CD4-positive, CD25-positive, alpha-beta regulatory T cell (primary cell): ENCODE measurements around the gene GFRA1. TPM values are rescaled to one million over a fixed set of nuclear protein-coding genes. Genes with fewer than 3 reads are reported as not detected.
"Not testable (repeated sequence)": the region's sequence is repeated elsewhere in the genome, so short reads cannot be mapped to it uniquely, and the experiment has no call there.

Source experiments
- ATAC-seq, 2 donors: fragments of 150-1000 bp; cut with Tn5 transposase; one replicate each; pipeline ENCODE4 v1.10.0; 2021; ENCODE audit warnings: low read depth in 2 of 2, moderate number of reproducible peaks in 2 of 2, moderate library complexity in 1 of 2
- DNase-seq, 3 donors: peaks; one replicate each; pipeline versions ENCODE4 v3.0.0 to v3.0.0-alpha.2; 2012 to 2022; ENCODE audit warnings: mixed read lengths in 1 of 3
- H3K27ac ChIP-seq: one replicate; pipeline ENCODE4 v1.7.0; 2013; ENCODE audit warnings: mild to moderate bottlenecking, low read length; ENCODE audit not compliant: insufficient read depth, poor library complexity, severe bottlenecking
- H3K27me3 ChIP-seq: one replicate; pipeline ENCODE4 v1.7.0; 2013; ENCODE audit warnings: low read length; ENCODE audit not compliant: control insufficient read depth, insufficient read depth
- H3K36me3 ChIP-seq: one replicate; pipeline ENCODE4 v1.7.0; 2013; ENCODE audit warnings: mild to moderate bottlenecking, low read length, moderate library complexity; ENCODE audit not compliant: control insufficient read depth, insufficient read depth
- H3K4me1 ChIP-seq: 2 replicates; pipeline ENCODE4 v1.7.0; 2013; ENCODE audit warnings: mild to moderate bottlenecking, low read length; ENCODE audit not compliant: insufficient read depth, control insufficient read depth, poor library complexity, severe bottlenecking
- H3K4me3 ChIP-seq: one replicate; pipeline ENCODE4 v1.7.0; 2013; ENCODE audit warnings: low read depth, mild to moderate bottlenecking, low read length, moderate library complexity
- H3K9me3 ChIP-seq, 2 experiments: 1 replicate in 1 of 2; 2 replicates in 1 of 2; pipeline ENCODE4 v1.7.0; 2013; ENCODE audit warnings: low read length in 2 of 2, mild to moderate bottlenecking in 1 of 2, moderate library complexity in 1 of 2; ENCODE audit not compliant: control insufficient read depth in 2 of 2
- H3K27ac Mint-ChIP-seq, 3 donors: one replicate each; pipeline ENCODE4 v1.8.0; 2020 to 2022; ENCODE audit warnings: mild to moderate bottlenecking in 3 of 3, mixed read lengths in 3 of 3, moderate library complexity in 2 of 3
- H3K27me3 Mint-ChIP-seq: one replicate; pipeline ENCODE4 v1.8.0; 2022; ENCODE audit warnings: mild to moderate bottlenecking, mixed read lengths
- H3K36me3 Mint-ChIP-seq: one replicate; pipeline ENCODE4 v1.8.0; 2020; ENCODE audit warnings: mixed read lengths
- H3K4me1 Mint-ChIP-seq, 4 donors: one replicate each; pipeline ENCODE4 v1.8.0; 2020 to 2022; ENCODE audit warnings: mixed read lengths in 4 of 4, mild to moderate bottlenecking in 1 of 4
- H3K4me3 Mint-ChIP-seq, 4 donors: one replicate each; pipeline ENCODE4 v1.8.0; 2020 to 2022; ENCODE audit warnings: mild to moderate bottlenecking in 4 of 4, mixed read lengths in 4 of 4, moderate library complexity in 3 of 4
- H3K9me3 Mint-ChIP-seq, 7 donors: one replicate each; pipeline ENCODE4 v1.8.0; 2020 to 2022; ENCODE audit warnings: mixed read lengths in 7 of 7, mild to moderate bottlenecking in 3 of 7, moderate library complexity in 2 of 7
- polyA plus RNA-seq, 4 donors: library from polyadenylated mRNA; unstranded; fragments of 300-500 nt; fragmentation: Illumina TruSeq; gene quantifications; one replicate each; pipeline ENCODE4 v1.2.3, GENCODE V29; 2021
- total RNA-seq: library from RNA; stranded (reverse); gene quantifications from one replicate; pipeline ENCODE4 v1.2.3, GENCODE V29; 2022

Gene GFRA1
- total and polyA plus RNA-seq, 5 donors from 2014 or later: not detected

DNA sequence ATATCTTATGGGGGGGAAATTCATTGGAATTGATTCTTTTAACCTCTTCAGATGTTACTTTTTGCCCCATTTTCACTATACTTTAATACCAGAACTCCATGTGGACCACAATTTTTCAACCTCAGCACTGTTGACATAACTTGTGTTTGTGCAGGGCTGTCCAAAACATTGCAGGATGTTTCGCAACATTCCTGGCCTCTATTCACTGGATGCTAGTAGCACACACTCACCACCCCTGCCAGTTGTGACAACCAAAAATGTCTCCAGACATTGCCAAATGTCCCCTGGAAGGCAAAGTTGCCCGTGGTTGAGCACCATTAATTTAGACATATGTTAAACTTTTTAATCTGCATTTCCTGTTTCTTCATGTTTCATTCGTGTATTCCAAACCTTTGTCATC, 234.7 kb downstream of the GFRA1 start:
- Histone ChIP-seq H3K36me3 (no peaks in the 10 kb centered on the region), H3K27me3 (no peaks in the 10 kb centered on the region), H3K9me3 (no peaks in the 10 kb centered on the region), H3K4me3 (no peak overlapping the region), H3K27ac (no peak overlapping the region), H3K4me1 (no peaks in the 10 kb centered on the region)
- no peak for DNase-seq
- Mint-ChIP-seq H3K27ac (no peak overlapping the region), H3K4me3 (no peak overlapping the region), H3K27me3 (no peaks in the 10 kb centered on the region), H3K4me1 (no peaks in the 10 kb centered on the region), H3K36me3 (no peaks in the 10 kb centered on the region), H3K9me3 (peaks cover 2 to 11% (median 8%) of the 10 kb centered on the region in 7 donors)
- ATAC-seq: no peak

DNA sequence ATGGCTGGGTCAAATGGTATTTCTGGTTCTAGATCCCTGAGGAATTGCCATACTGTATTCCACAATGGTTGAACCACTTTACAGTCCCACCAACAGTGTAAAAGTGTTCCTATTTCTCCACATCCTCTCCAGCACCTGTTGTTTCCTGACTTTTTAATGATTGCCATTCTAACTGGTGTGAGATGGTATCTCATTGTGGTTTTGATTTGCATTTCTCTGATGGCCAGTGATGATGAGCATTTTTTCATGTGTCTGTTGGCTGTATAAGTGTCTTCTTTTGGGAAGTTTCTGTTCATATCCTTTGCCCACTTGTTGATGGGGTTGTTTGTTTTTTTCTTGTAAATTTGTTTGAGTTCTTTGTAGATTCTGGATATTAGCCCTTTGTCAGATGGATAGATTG, 237.6 kb downstream of the GFRA1 start:
- peaks cover 3 to 24% (median 7%) of the 10 kb centered on the region in 7 donors for H3K9me3 Mint-ChIP-seq
- H3K27me3 ChIP-seq, ATAC-seq, H3K4me1 ChIP-seq, H3K9me3 ChIP-seq, H3K4me3 ChIP-seq, H3K27ac Mint-ChIP-seq, DNase-seq, H3K36me3 Mint-ChIP-seq, H3K27ac ChIP-seq, H3K36me3 ChIP-seq, H3K4me3 Mint-ChIP-seq, H3K27me3 Mint-ChIP-seq, H3K4me1 Mint-ChIP-seq: not testable (repeated sequence)

DNA sequence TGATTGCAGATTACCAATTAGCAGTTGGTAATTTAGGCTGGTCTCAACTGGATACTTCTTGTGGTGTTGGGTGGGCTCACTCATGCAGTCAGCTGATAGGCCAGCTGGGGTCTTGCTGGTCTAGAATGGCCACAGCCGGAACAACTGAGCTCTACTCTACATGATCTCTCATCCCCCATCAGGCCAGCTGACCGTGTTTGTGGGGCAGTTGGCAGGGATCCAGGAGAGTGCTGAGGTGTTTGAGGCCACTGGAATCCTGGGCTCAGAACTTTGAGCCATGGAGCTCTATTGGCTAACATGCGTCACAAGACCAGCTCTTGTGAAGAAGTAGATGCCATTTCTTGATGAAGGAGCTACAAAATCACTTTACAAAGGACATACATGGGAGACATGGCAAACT, 242.4 kb downstream of the GFRA1 start:
- Mint-ChIP-seq H3K4me3 (no peak overlapping the region), H3K27ac (no peak overlapping the region), H3K27me3 (no peaks in the 10 kb centered on the region), H3K36me3 (no peaks in the 10 kb centered on the region), H3K9me3 (peaks cover 0 to 21% (median 11%) of the 10 kb centered on the region in 7 donors), H3K4me1 (no peaks in the 10 kb centered on the region)
- Histone ChIP-seq H3K36me3 (no peaks in the 10 kb centered on the region), H3K4me3 (no peak overlapping the region), H3K27ac (no peak overlapping the region), H3K9me3 (no peaks in the 10 kb centered on the region), H3K4me1 (no peaks in the 10 kb centered on the region), H3K27me3 (no peaks in the 10 kb centered on the region)
- DNase-seq: no peak
- ATAC-seq: no peak

DNA sequence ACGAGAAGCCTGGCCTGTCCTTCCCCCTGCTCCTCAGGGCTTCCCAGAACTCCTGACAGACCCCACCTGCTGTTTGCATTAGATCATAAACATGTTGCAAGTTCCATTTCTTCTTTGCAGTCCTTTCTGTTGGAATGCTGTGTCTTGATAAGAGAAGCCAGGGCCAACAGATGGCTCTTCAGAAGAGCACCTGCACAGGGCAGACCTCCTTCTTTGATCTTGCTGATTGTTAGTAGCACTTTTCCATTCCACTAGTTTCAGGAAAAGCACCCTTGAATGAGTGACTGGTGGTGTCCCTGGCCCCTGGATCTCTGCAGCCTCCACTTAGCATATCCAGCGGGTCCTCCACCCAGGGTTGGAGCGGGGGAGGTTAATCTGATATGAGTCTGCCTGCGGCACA, 243.2 kb downstream of the GFRA1 start:
- H3K36me3 Mint-ChIP-seq: no peaks in the 10 kb centered on the region
- H3K27ac Mint-ChIP-seq: no peak overlapping the region
- Histone ChIP-seq H3K4me3 (no peak overlapping the region), H3K27me3 (no peaks in the 10 kb centered on the region), H3K4me1 (no peaks in the 10 kb centered on the region), H3K36me3 (no peaks in the 10 kb centered on the region), H3K27ac (no peak overlapping the region), H3K9me3 (no peaks in the 10 kb centered on the region)
- DNase-seq: no peak
- no peaks in the 10 kb centered on the region for H3K4me1 Mint-ChIP-seq
- ATAC-seq: no peak
- peaks cover 0 to 23% (median 11%) of the 10 kb centered on the region in 7 donors for H3K9me3 Mint-ChIP-seq
- H3K4me3 Mint-ChIP-seq: no peak overlapping the region
- no peaks in the 10 kb centered on the region for H3K27me3 Mint-ChIP-seq

DNA sequence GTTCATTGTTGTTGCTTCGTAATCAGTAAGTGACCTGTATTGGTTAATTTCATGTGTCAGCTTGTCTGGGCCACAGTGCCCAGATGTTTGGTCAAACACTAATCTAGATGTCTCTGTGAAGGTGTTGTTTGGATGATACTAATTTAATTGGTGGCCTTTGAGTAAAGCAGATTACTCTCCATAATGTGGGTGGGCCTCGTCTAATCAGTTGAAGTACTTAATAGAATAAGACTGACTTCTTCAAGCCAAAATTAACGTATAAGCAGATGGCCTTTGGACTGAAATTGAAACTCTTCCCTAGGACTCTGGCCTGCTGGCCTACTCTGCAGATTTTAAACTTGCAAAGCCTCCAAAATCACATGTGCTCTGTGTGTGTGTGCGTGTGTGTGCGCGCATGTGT, 245.7 kb downstream of the GFRA1 start:
- no peak for DNase-seq
- no peak for ATAC-seq
- no peak overlapping the region for H3K4me3 ChIP-seq
- H3K36me3 Mint-ChIP-seq: no peaks in the 10 kb centered on the region
- H3K9me3 ChIP-seq: no peaks in the 10 kb centered on the region
- H3K4me3 Mint-ChIP-seq: no peak overlapping the region
- no peaks in the 10 kb centered on the region for H3K4me1 ChIP-seq
- H3K27ac Mint-ChIP-seq: no peak overlapping the region
- no peaks in the 10 kb centered on the region for H3K27me3 Mint-ChIP-seq
- no peaks in the 10 kb centered on the region for H3K27me3 ChIP-seq
- H3K36me3 ChIP-seq: no peaks in the 10 kb centered on the region
- no peaks in the 10 kb centered on the region for H3K4me1 Mint-ChIP-seq
- no peak overlapping the region for H3K27ac ChIP-seq
- peaks cover 0 to 19% (median 8%) of the 10 kb centered on the region in 7 donors for H3K9me3 Mint-ChIP-seq

DNA sequence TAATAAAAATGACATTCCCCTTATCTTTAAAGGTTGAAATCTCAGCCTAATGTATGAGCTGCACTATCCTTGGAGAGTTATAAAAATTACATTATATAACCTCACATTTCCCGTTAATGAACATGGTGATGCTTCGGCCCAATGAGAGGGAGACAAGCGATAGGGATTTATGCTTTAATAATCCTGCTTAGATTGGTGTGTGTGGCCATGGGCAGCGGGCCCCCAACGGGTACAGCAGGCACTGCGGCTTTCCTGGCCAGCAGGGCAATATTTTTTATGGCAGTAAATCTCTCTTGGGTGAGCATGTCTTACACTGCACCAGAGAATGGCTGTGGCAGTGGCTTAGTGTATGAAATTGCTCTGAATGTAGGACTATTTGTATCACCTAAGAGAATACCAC, 246.3 kb downstream of the GFRA1 start:
- peaks cover 0 to 19% (median 7%) of the 10 kb centered on the region in 7 donors for H3K9me3 Mint-ChIP-seq
- no peaks in the 10 kb centered on the region for H3K4me1 Mint-ChIP-seq
- ATAC-seq: no peak
- Histone ChIP-seq H3K36me3 (no peaks in the 10 kb centered on the region), H3K27me3 (no peaks in the 10 kb centered on the region), H3K9me3 (no peaks in the 10 kb centered on the region), H3K4me3 (no peak overlapping the region), H3K4me1 (no peaks in the 10 kb centered on the region), H3K27ac (no peak overlapping the region)
- H3K27ac Mint-ChIP-seq: no peak overlapping the region
- no peak overlapping the region for H3K4me3 Mint-ChIP-seq
- H3K36me3 Mint-ChIP-seq: no peaks in the 10 kb centered on the region
- H3K27me3 Mint-ChIP-seq: no peaks in the 10 kb centered on the region
- no peak for DNase-seq

DNA sequence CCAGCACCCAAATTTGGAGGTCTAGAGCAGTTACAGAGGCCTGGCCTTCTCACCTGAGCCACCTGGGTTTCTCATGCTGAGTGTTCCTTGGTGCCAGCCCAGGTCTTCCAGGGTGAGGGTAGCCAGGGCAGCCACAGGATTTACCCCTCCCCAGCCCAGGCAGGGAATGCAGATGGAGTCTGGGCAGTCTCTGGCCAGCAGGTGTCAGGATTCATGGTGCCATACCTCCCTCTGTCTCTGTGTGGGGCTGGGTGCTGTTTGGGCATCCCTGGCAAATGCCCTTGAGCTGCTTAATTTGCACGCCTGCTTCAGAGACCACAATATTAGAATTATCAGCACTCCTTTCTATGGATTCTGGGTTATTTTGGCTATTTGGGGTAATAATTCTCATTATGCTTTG, 246.7 kb downstream of the GFRA1 start:
- Mint-ChIP-seq H3K4me3 (no peak overlapping the region), H3K27me3 (no peaks in the 10 kb centered on the region), H3K27ac (no peak overlapping the region), H3K9me3 (peaks cover 1 to 18% (median 6%) of the 10 kb centered on the region in 7 donors), H3K36me3 (no peaks in the 10 kb centered on the region), H3K4me1 (no peaks in the 10 kb centered on the region)
- no peak for ATAC-seq
- Histone ChIP-seq H3K4me3 (no peak overlapping the region), H3K27me3 (no peaks in the 10 kb centered on the region), H3K9me3 (no peaks in the 10 kb centered on the region), H3K27ac (no peak overlapping the region), H3K36me3 (no peaks in the 10 kb centered on the region), H3K4me1 (no peaks in the 10 kb centered on the region)
- no peak for DNase-seq

DNA sequence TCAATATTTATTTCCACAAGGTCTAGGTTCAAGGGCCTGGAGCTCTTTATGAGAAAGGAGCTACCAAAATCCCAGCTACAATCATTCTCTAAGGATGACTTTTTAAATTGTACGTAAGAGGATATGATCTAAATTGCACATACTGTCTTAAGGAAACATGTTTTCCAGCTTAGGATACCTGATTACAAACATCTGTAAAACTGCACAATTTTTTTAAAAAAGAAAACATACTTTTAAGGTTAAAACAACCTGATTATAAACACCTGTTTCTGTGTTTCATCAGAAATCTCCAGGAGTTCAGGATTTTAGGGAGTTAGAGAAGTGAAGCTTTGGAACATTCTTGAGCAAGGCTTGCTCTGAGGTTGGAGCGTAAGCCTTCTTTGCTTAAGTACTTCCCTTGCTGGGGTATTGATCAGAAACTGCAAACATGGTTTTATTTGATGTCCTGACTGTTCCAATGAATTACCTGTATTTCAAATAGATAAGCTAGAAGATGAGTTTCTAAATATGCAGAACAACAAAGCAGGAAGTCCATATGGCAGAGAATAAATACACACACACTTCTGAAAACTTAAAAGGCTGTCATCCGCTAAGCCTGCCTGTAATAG, 248.6 kb downstream of the GFRA1 start:
- no peaks in the 10 kb centered on the region for H3K4me1 Mint-ChIP-seq
- no peaks in the 10 kb centered on the region for H3K9me3 ChIP-seq
- H3K4me3 Mint-ChIP-seq: no peak overlapping the region
- no peak overlapping the region for H3K27ac ChIP-seq
- H3K27me3 Mint-ChIP-seq: no peaks in the 10 kb centered on the region
- no peak for DNase-seq
- H3K27ac Mint-ChIP-seq: no peak overlapping the region
- ATAC-seq: no peak
- H3K4me3 ChIP-seq: no peak overlapping the region
- no peaks in the 10 kb centered on the region for H3K36me3 Mint-ChIP-seq
- peaks cover 0 to 18% (median 6%) of the 10 kb centered on the region in 7 donors for H3K9me3 Mint-ChIP-seq
- H3K27me3 ChIP-seq: no peaks in the 10 kb centered on the region
- no peaks in the 10 kb centered on the region for H3K36me3 ChIP-seq
- no peaks in the 10 kb centered on the region for H3K4me1 ChIP-seq
